ENCODE data around the gene HCRTR2. TPM values are rescaled to one million over a fixed set of nuclear protein-coding genes. Genes with fewer than 3 reads are reported as not detected.

HCRTR2 gene
- total RNA-seq, 1 experiment from 2014 or later = not detected

- TF ChIP-seq AFF4 (CRISPR knock-in tag; IDR thresholded peaks at IDR 0.05; ENCODE audit: borderline replicate concordance) (no peak), CREM (CRISPR knock-in tag; IDR thresholded peaks at IDR 0.05) (no peak), PRDM15 (CRISPR knock-in tag; IDR thresholded peaks at IDR 0.05) (no peak), NR3C1 (CRISPR knock-in tag; conservative IDR thresholded peaks at IDR 0.05; ENCODE audit: low read depth) (no peak), ATF1 (CRISPR knock-in tag; IDR thresholded peaks at IDR 0.05) (no peak), CTCF (IDR thresholded peaks at IDR 0.05) (no peak), EMX1 (CRISPR knock-in tag; IDR thresholded peaks at IDR 0.05) (no peak), CDX4 (CRISPR knock-in tag; IDR thresholded peaks at IDR 0.05; ENCODE audit: borderline replicate concordance) (no peak), ZNF138 (CRISPR knock-in tag; conservative IDR thresholded peaks at IDR 0.05) (no peak), ZNF121 (CRISPR knock-in tag; IDR thresholded peaks at IDR 0.05) (no peak), GRHL2 (CRISPR knock-in tag; IDR thresholded peaks at IDR 0.05; ENCODE audit: insufficient replicate concordance, severe bottlenecking) (no peak), MXD4 (CRISPR knock-in tag; IDR thresholded peaks at IDR 0.05; ENCODE audit: borderline replicate concordance) (no peak)
Measured at GRCh38 chr6:55319961-55320695, 145.8 kb downstream of the HCRTR2 start (continued).

DNA sequence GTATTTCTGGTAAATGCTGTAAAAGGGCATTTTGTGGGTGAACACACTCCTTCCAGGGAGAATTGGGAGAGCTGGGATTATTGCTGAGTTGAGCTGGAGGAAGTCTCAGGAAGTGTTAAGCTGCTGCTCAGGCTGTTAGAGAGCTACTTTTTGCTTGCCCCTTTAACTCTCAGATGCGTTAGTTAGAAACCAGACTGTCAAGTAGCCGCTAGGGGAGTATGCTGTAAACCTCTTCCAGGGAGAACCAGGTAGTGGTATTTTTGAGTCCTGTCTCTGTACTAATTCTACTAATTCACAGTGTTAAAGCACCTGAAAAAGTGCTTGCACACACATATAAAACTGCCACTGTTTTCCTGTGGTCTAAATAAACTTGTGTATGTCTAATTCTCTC lies 146.4 kb downstream of the HCRTR2 start:
- no peaks in the 10 kb centered on the region for H3K36me3 Mint-ChIP-seq
- DNase-seq (ENCODE audit: low spot score) = no peak
- no peaks in the 10 kb centered on the region for H3K9me3 Mint-ChIP-seq
- CTCF ChIA-PET = interaction anchor here (1.0 kb wide), 1 partner anchor 53 kb away, joined by 3 read pairs; no protein-coding TSS in a partner anchor
- no peak overlapping the region for H3K27ac Mint-ChIP-seq
- H3K4me1 Mint-ChIP-seq = no peaks in the 10 kb centered on the region
- no peak overlapping the region for H3K4me3 Mint-ChIP-seq
- POLR2A ChIA-PET = no interaction called here
- ATAC-seq = no peak
- no peaks in the 10 kb centered on the region for H3K27me3 Mint-ChIP-seq (ENCODE audit: low read depth)
- TF ChIP-seq TP53 (CRISPR knock-in tag; IDR thresholded peaks at IDR 0.05) (no peak), ESRRA (CRISPR knock-in tag; IDR thresholded peaks at IDR 0.05; ENCODE audit: borderline replicate concordance) (no peak), ZNF416 (CRISPR knock-in tag; IDR thresholded peaks at IDR 0.05) (no peak), CBFB (CRISPR knock-in tag; IDR thresholded peaks at IDR 0.05; ENCODE audit: low read depth) (no peak), ZNF423 (CRISPR knock-in tag; IDR thresholded peaks at IDR 0.05) (no peak), SMAD3 (CRISPR knock-in tag; IDR thresholded peaks at IDR 0.05; ENCODE audit: borderline replicate concordance) (no peak), PRRX2 (CRISPR knock-in tag; IDR thresholded peaks at IDR 0.05) (no peak), CDX4 (CRISPR knock-in tag; IDR thresholded peaks at IDR 0.05; ENCODE audit: borderline replicate concordance) (no peak), MLX (CRISPR knock-in tag; IDR thresholded peaks at IDR 0.05) (no peak)
- TF ChIP-seq, protein P1, sequence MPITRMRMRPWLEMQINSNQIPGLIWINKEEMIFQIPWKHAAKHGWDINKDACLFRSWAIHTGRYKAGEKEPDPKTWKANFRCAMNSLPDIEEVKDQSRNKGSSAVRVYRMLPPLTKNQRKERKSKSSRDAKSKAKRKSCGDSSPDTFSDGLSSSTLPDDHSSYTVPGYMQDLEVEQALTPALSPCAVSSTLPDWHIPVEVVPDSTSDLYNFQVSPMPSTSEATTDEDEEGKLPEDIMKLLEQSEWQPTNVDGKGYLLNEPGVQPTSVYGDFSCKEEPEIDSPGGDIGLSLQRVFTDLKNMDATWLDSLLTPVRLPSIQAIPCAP (CRISPR knock-in tag; IDR thresholded peaks at IDR 0.05) = no peak
- TF ChIP-seq, protein P2, sequence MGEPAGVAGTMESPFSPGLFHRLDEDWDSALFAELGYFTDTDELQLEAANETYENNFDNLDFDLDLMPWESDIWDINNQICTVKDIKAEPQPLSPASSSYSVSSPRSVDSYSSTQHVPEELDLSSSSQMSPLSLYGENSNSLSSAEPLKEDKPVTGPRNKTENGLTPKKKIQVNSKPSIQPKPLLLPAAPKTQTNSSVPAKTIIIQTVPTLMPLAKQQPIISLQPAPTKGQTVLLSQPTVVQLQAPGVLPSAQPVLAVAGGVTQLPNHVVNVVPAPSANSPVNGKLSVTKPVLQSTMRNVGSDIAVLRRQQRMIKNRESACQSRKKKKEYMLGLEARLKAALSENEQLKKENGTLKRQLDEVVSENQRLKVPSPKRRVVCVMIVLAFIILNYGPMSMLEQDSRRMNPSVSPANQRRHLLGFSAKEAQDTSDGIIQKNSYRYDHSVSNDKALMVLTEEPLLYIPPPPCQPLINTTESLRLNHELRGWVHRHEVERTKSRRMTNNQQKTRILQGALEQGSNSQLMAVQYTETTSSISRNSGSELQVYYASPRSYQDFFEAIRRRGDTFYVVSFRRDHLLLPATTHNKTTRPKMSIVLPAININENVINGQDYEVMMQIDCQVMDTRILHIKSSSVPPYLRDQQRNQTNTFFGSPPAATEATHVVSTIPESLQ (CRISPR knock-in tag; IDR thresholded peaks at IDR 0.05) = no peak
